Subcutaneous adipose tissue (tissue), 4 donors: Measurements from ENCODE around the gene SMPX. TPM values are rescaled to one million over a fixed set of nuclear protein-coding genes. Genes with fewer than 3 reads are reported as not detected.

Experiments used
- CTCF ChIP-seq: fragments of 450-650 bp; IDR thresholded peaks from one replicate; pipeline ENCODE4 v1.5.1; 2016; ENCODE audit warnings: low read depth, mild to moderate bottlenecking, control low read depth, antibody characterized with exemption, moderate library complexity
- total RNA-seq, 4 donors: library from RNA; depleted of rRNA; stranded (reverse); fragments of >200 nt; gene quantifications; one replicate each; pipeline ENCODE4 v1.1.0, GENCODE V29; 2016

SMPX gene
- total RNA-seq, 4 donors from 2014 or later = not detected

- no peak for TF ChIP-seq CTCF
Observed at GRCh38 chrX:21700275-21700674, 57.6 kb downstream of the SMPX start.

- no peak for TF ChIP-seq CTCF
Observed at GRCh38 chrX:21699136-21699535, 58.8 kb downstream of the SMPX start.

- TF ChIP-seq CTCF = no peak
Observed at GRCh38 chrX:21698272-21698671, 59.6 kb downstream of the SMPX start.

GRCh38 chrX:21691512-21692018, 66.4 kb downstream of the SMPX start:
- no peak for TF ChIP-seq CTCF

- TF ChIP-seq CTCF = no peak
Observed at GRCh38 chrX:21683941-21684340, 74.0 kb downstream of the SMPX start.

- no peak for TF ChIP-seq CTCF
Observed at GRCh38 chrX:21678048-21678612, 79.8 kb downstream of the SMPX start.

GRCh38 chrX:21675931-21676330, 82.0 kb downstream of the SMPX start:
- TF ChIP-seq CTCF = no peak
